GM23338 (cell line): ENCODE measurements around the gene KLF11.

Experiments
- CREB1 ChIP-seq: fragments of 250-450 bp; sonication (Bioruptor Pico); IDR thresholded peaks from 2 replicates; pipeline ENCODE4 v1.5.0; 2020; ENCODE audit warnings: low read depth, mild to moderate bottlenecking, moderate library complexity
- CTCF ChIP-seq, 2 experiments: fragments of 200-600 bp in 1 of 2; sonication (generic) in 1 of 2; conservative IDR thresholded peaks; 2 replicates each; pipeline versions ENCODE4 v1.5.1 to v1.6.1; 2016 to 2017; ENCODE audit warnings: antibody characterized with exemption in 2 of 2, low read depth in 2 of 2, mild to moderate bottlenecking in 2 of 2, moderate library complexity in 1 of 2
- EZH2 ChIP-seq: fragments of 200-600 bp; sonication (generic); IDR thresholded peaks from one replicate; pipeline ENCODE4 v1.8.0; 2017; ENCODE audit warnings: antibody characterized with exemption, mild to moderate bottlenecking, low read depth; ENCODE audit not compliant: unreplicated experiment
- EZH2phosphoT487 ChIP-seq: fragments of 200-600 bp; sonication (generic); IDR thresholded peaks from one replicate; pipeline ENCODE4 v1.8.1; 2018; ENCODE audit warnings: antibody characterized with exemption; ENCODE audit not compliant: unreplicated experiment
- POLR2AphosphoS5 ChIP-seq: IDR thresholded peaks from 2 replicates; pipeline ENCODE4 v1.6.1; 2016; ENCODE audit warnings: antibody characterized with exemption, low read depth
- ZNF331 ChIP-seq: fragments of 250-450 bp; sonication (Bioruptor Pico); IDR thresholded peaks from 2 replicates; pipeline ENCODE4 v1.5.0; 2020; ENCODE audit warnings: low read depth, mild to moderate bottlenecking, moderate library complexity
- ZNF462 ChIP-seq: fragments of 250-450 bp; sonication (Bioruptor Pico); IDR thresholded peaks from 2 replicates; pipeline ENCODE4 v1.5.0; 2020; ENCODE audit warnings: mild to moderate bottlenecking, moderate library complexity
- TF ChIP-seq, protein P1 (sequence below): IDR thresholded peaks from one replicate; pipeline ENCODE4 v1.6.1; 2018; ENCODE audit warnings: antibody characterized with exemption; ENCODE audit not compliant: unreplicated experiment

GRCh38 chr2:10071595-10071994 lies 28.2 kb downstream of the KLF11 start:
- TF ChIP-seq CTCF (conservative IDR thresholded peaks at IDR 0.05; ENCODE audit: low read depth in 2 of 2): peak in 1 of 2 experiments; percentile 33; a peak in 2 of 4 replicates
- no peak for TF ChIP-seq POLR2AphosphoS5
- TF ChIP-seq ZNF331: no peak
- no peak for TF ChIP-seq EZH2phosphoT487
- TF ChIP-seq CREB1 (CRISPR knock-in tag): no peak
- TF ChIP-seq EZH2: no peak
- TF ChIP-seq, protein P1, sequence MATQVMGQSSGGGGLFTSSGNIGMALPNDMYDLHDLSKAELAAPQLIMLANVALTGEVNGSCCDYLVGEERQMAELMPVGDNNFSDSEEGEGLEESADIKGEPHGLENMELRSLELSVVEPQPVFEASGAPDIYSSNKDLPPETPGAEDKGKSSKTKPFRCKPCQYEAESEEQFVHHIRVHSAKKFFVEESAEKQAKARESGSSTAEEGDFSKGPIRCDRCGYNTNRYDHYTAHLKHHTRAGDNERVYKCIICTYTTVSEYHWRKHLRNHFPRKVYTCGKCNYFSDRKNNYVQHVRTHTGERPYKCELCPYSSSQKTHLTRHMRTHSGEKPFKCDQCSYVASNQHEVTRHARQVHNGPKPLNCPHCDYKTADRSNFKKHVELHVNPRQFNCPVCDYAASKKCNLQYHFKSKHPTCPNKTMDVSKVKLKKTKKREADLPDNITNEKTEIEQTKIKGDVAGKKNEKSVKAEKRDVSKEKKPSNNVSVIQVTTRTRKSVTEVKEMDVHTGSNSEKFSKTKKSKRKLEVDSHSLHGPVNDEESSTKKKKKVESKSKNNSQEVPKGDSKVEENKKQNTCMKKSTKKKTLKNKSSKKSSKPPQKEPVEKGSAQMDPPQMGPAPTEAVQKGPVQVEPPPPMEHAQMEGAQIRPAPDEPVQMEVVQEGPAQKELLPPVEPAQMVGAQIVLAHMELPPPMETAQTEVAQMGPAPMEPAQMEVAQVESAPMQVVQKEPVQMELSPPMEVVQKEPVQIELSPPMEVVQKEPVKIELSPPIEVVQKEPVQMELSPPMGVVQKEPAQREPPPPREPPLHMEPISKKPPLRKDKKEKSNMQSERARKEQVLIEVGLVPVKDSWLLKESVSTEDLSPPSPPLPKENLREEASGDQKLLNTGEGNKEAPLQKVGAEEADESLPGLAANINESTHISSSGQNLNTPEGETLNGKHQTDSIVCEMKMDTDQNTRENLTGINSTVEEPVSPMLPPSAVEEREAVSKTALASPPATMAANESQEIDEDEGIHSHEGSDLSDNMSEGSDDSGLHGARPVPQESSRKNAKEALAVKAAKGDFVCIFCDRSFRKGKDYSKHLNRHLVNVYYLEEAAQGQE: no peak
- no peak for TF ChIP-seq ZNF462 (CRISPR knock-in tag)
